K562 (cell line): ENCODE measurements around the gene MOGAT2. TPM values are rescaled to one million over a fixed set of nuclear protein-coding genes. Genes with fewer than 3 reads are reported as not detected.

Source experiments
- ATAC-seq: fragments of 200-7000 bp; cut with Tn5 transposase; 3 replicates; pipeline ENCODE4 v1.9.1; 2020; ENCODE audit warnings: moderate library complexity
- BruUV-seq: library from RNA; stranded (reverse); fragments of 400-500 nt; replicated peaks from 2 replicates; lab custom pipeline; 2021; lab: Mats Ljungman, UMichigan
- CTCF ChIA-PET: fragments of 300-600 bp; formaldehyde crosslinking; extraction: SDS; loops from one replicate; lab custom pipeline; 2021; ENCODE audit warnings: low intra/inter-chr PET ratio; lab: Yijun Ruan, JAX
- POLR2A ChIA-PET: fragments of 300-600, 350-650 bp; sonication (Branson Sonifier 250); formaldehyde crosslinking; extraction: SDS; loops from one replicate; lab custom pipeline; 2021; ENCODE audit warnings: antibody characterized with exemption, inconsistent platforms; lab: Yijun Ruan, JAX
- DNase-seq, 4 experiments: peaks; one replicate each; pipeline versions ENCODE4 v3.0.0 to v3.0.0-alpha.2; 2011 to 2018; ENCODE audit warnings: low spot score in 3 of 4, mixed read lengths in 3 of 4; ENCODE audit errors: extremely low read depth in 1 of 4
- FAIRE-seq: peaks from 2 replicates; lab custom pipeline; 2011; peaks lifted over from hg19 to GRCh38; lab: Jason Lieb, UNC
- H2AFZ ChIP-seq: 2 replicates; pipeline ENCODE4 v1.6.0; 2011; ENCODE audit warnings: low read depth, low read length, control low read depth, inconsistent platforms
- H3K27ac ChIP-seq: fragments of 200-600 bp; 3 replicates; pipeline ENCODE4 v1.8.0; 2011; ENCODE audit warnings: low read depth, mild to moderate bottlenecking, control low read depth, inconsistent platforms, low read length, moderate library complexity, mixed read lengths; ENCODE audit errors: extremely low read depth
- H3K27me3 ChIP-seq, 2 experiments: fragments of 300-600 bp in 1 of 2; 2 replicates in 1 of 2; 3 replicates in 1 of 2; pipeline versions ENCODE4 v1.6.0 to v1.8.0; 2011; ENCODE audit warnings: inconsistent platforms in 2 of 2, low read length in 2 of 2, mild to moderate bottlenecking in 1 of 2, mixed read lengths in 1 of 2, moderate library complexity in 1 of 2; ENCODE audit not compliant: control insufficient read depth in 2 of 2, insufficient read depth in 2 of 2
- H3K36me3 ChIP-seq: fragments of 300-600 bp; 3 replicates; pipeline ENCODE4 v1.8.0; 2011; ENCODE audit warnings: mild to moderate bottlenecking, low read length, inconsistent platforms; ENCODE audit not compliant: control insufficient read depth, insufficient read depth
- H3K4me1 ChIP-seq, 2 experiments: fragments of 200-600 bp in 1 of 2; replicated peaks in 1 of 2; 2 replicates in 1 of 2; 3 replicates in 1 of 2; pipeline versions ENCODE4 v1.5.1 to v1.8.0; 2011; ENCODE audit warnings: inconsistent platforms in 2 of 2, low read length in 2 of 2, mild to moderate bottlenecking in 1 of 2, mixed read lengths in 1 of 2, moderate library complexity in 1 of 2; ENCODE audit not compliant: control insufficient read depth in 2 of 2, insufficient read depth in 2 of 2
- H3K4me2 ChIP-seq: 2 replicates; pipeline ENCODE4 v1.6.1; 2011; ENCODE audit warnings: low read length, control low read depth, inconsistent platforms, mixed read lengths; ENCODE audit not compliant: insufficient read depth
- H3K4me3 ChIP-seq: fragments of 200-600 bp; sonication (generic), shearing (Covaris generic); 2 replicates; pipeline ENCODE4 v1.5.1; 2016; ENCODE audit warnings: control low read depth, inconsistent platforms
- H3K79me2 ChIP-seq: fragments of 200-600 bp; 3 replicates; pipeline ENCODE4 v1.8.0; 2011; ENCODE audit warnings: low read length, inconsistent platforms; ENCODE audit not compliant: control insufficient read depth, insufficient read depth
- H3K9ac ChIP-seq, 2 experiments: 2 replicates each; pipeline versions ENCODE4 v1.6.0 to v1.6.1; 2011; ENCODE audit warnings: low read depth in 2 of 2, low read length in 2 of 2, control low read depth in 1 of 2, inconsistent platforms in 1 of 2, mild to moderate bottlenecking in 1 of 2, mixed read lengths in 1 of 2; ENCODE audit not compliant: insufficient read depth in 1 of 2
- H3K9me1 ChIP-seq: one replicate; pipeline ENCODE4 v1.6.0; 2011; ENCODE audit warnings: inconsistent platforms, mild to moderate bottlenecking, low read length, moderate library complexity; ENCODE audit not compliant: control insufficient read depth, insufficient read depth
- H3K9me3 ChIP-seq: replicated peaks from 2 replicates; pipeline ENCODE4 v1.5.1; 2011; ENCODE audit warnings: low read depth, low read length, inconsistent platforms; ENCODE audit not compliant: control insufficient read depth, insufficient read depth
- H4K20me1 ChIP-seq: replicated peaks from 2 replicates; pipeline ENCODE4 v1.6.1; 2011; ENCODE audit warnings: low read length, inconsistent platforms, mixed read lengths; ENCODE audit not compliant: control insufficient read depth, insufficient read depth
- BCOR ChIP-seq: fragments of 450-650 bp; IDR thresholded peaks from 2 replicates; pipeline ENCODE4 v1.6.1; 2016
- CHCHD3 ChIP-seq: fragments of 250-450 bp; sonication (Bioruptor Pico); IDR thresholded peaks from 2 replicates; pipeline ENCODE4 v2.1.2; 2022; ENCODE audit warnings: mild to moderate bottlenecking
- KLF1 ChIP-seq: fragments of 450-650 bp; IDR thresholded peaks from 2 replicates; pipeline ENCODE4 v1.6.1; 2016; ENCODE audit warnings: missing genetic modification characterization, missing compliant biosample characterization
- TBL1XR1 ChIP-seq, 2 experiments: IDR thresholded peaks; 2 replicates each; pipeline ENCODE4 v1.6.1; 2012; ENCODE audit warnings: improper control_type of control experiment in 2 of 2, low read length in 2 of 2, mild to moderate bottlenecking in 1 of 2
- TCF7L2 ChIP-seq: fragments of 150-350 bp; IDR thresholded peaks from 2 replicates; pipeline ENCODE4 v1.6.1; 2016; ENCODE audit warnings: low read depth, mild to moderate bottlenecking, low read length, moderate library complexity
- ZNF354B ChIP-seq: fragments of 250-450 bp; sonication (Bioruptor Pico); IDR thresholded peaks from 2 replicates; pipeline ENCODE4 v1.4.0; 2020
- ZNF696 ChIP-seq: fragments of 250-450 bp; sonication (Bioruptor Pico); conservative IDR thresholded peaks from 2 replicates; pipeline ENCODE4 v1.4.0; 2020; ENCODE audit warnings: mild to moderate bottlenecking, moderate library complexity
- whole genome bisulfite sequencing: fragments of 100-300 bp; shearing (Covaris generic); methylation state at CpG from one replicate; pipeline ENCODE4 v1.1.6; 2016; ENCODE audit warnings: low coverage, mixed read lengths; ENCODE audit not compliant: insufficient coverage; ENCODE audit errors: missing lambda C conversion rate; 5-methylcytosine and 5-hydroxymethylcytosine counted together
- in situ Hi-C: fragments of 300-500 bp; cut with MboI; formaldehyde crosslinking; loops from 4 replicates; pipeline ENCODE4 v1.15.0; 2018; ENCODE audit warnings: inconsistent platforms, mixed read lengths
- intact Hi-C: fragments of 100-400 bp; cut with micrococcal nuclease; formaldehyde crosslinking; loops from 2 replicates; pipeline ENCODE4 v1.14.2; 2022
- polyA plus RNA-seq, 8 experiments: library from polyadenylated mRNA; depleted of rRNA in 4 of 8; stranded (reverse) in 5 of 8; unstranded in 3 of 8; fragments of >200 nt; fragmentation: Nextera tagmentation in 2 of 8; fragmentation: Illumina TruSeq in 1 of 8; extraction: Ambion mirVana in 2 of 8; extraction: Trizol in 1 of 8; gene quantifications; 2 replicates each; pipeline versions ENCODE4 v1.2.1 to v1.2.3, GENCODE V29; 2011 to 2014; ENCODE audit warnings: inconsistent platforms in 1 of 8, missing spikeins in 1 of 8
- total RNA-seq, 7 experiments: library from RNA; depleted of rRNA in 6 of 7; stranded (reverse); fragments of >200 nt in 6 of 7; fragmentation: Illumina TruSeq in 2 of 7; extraction: Trizol in 2 of 7; gene quantifications; 2 replicates each; pipeline versions ENCODE4 v1.2.1 to v1.2.3, GENCODE V29; 2011 to 2021; ENCODE audit warnings: low replicate concordance in 1 of 7
- TF ChIP-seq, protein P1 (sequence below): fragments of 250-450 bp; sonication (Bioruptor Pico); IDR thresholded peaks from 2 replicates; pipeline ENCODE4 v1.4.0; 2020; ENCODE audit warnings: mild to moderate bottlenecking, moderate library complexity
- TF ChIP-seq, protein P2 (sequence below): fragments of 450-650 bp; formaldehyde crosslinking; IDR thresholded peaks from 2 replicates; pipeline ENCODE4 v1.4.0; 2020; ENCODE audit warnings: mild to moderate bottlenecking
- TF ChIP-seq, protein P3 (sequence below): sonication (generic); formaldehyde crosslinking; IDR thresholded peaks from 2 replicates; pipeline ENCODE4 v1.8.0; 2022; ENCODE audit warnings: missing genetic modification reagents, mild to moderate bottlenecking, moderate library complexity, borderline replicate concordance
- TF ChIP-seq, protein P4 (sequence below): fragments of 250-450 bp; sonication (Bioruptor Pico); IDR thresholded peaks from 2 replicates; pipeline ENCODE4 v1.9.0; 2021; ENCODE audit warnings: mild to moderate bottlenecking

MOGAT2 gene
- total and polyA plus RNA-seq, 9 of the 15 experiments (the other 6 are each of a cell fraction or from before 2014, with no cell fraction given): 0.09 TPM; not detected in 7

DNA sequence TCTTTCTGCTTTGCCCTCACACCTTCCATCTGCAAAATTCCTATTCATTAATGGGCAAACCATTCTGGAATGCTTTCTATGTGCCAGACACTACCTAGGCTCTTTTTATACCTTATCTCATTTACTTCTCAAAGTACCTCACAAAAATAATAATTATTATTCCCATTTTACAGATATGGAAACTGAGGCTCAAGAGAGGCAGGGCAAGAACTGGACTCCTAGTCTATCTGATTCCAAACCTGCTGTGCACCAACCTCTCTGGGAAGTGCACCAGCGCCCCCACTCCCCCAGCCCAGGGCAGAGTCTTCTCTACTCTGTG, 50.1 kb downstream of the MOGAT2 start (continued):
- TF ChIP-seq, protein P1, sequence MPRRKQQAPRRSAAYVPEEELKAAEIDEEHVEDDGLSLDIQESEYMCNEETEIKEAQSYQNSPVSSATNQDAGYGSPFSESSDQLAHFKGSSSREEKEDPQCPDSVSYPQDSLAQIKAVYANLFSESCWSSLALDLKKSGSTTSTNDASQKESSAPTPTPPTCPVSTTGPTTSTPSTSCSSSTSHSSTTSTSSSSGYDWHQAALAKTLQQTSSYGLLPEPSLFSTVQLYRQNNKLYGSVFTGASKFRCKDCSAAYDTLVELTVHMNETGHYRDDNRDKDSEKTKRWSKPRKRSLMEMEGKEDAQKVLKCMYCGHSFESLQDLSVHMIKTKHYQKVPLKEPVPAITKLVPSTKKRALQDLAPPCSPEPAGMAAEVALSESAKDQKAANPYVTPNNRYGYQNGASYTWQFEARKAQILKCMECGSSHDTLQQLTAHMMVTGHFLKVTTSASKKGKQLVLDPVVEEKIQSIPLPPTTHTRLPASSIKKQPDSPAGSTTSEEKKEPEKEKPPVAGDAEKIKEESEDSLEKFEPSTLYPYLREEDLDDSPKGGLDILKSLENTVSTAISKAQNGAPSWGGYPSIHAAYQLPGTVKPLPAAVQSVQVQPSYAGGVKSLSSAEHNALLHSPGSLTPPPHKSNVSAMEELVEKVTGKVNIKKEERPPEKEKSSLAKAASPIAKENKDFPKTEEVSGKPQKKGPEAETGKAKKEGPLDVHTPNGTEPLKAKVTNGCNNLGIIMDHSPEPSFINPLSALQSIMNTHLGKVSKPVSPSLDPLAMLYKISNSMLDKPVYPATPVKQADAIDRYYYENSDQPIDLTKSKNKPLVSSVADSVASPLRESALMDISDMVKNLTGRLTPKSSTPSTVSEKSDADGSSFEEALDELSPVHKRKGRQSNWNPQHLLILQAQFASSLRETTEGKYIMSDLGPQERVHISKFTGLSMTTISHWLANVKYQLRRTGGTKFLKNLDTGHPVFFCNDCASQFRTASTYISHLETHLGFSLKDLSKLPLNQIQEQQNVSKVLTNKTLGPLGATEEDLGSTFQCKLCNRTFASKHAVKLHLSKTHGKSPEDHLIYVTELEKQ (CRISPR knock-in tag): no peak
- TF ChIP-seq ZNF354B: no peak
- TF ChIP-seq, protein P2, sequence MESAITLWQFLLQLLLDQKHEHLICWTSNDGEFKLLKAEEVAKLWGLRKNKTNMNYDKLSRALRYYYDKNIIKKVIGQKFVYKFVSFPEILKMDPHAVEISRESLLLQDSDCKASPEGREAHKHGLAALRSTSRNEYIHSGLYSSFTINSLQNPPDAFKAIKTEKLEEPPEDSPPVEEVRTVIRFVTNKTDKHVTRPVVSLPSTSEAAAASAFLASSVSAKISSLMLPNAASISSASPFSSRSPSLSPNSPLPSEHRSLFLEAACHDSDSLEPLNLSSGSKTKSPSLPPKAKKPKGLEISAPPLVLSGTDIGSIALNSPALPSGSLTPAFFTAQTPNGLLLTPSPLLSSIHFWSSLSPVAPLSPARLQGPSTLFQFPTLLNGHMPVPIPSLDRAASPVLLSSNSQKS: no peak

DNA sequence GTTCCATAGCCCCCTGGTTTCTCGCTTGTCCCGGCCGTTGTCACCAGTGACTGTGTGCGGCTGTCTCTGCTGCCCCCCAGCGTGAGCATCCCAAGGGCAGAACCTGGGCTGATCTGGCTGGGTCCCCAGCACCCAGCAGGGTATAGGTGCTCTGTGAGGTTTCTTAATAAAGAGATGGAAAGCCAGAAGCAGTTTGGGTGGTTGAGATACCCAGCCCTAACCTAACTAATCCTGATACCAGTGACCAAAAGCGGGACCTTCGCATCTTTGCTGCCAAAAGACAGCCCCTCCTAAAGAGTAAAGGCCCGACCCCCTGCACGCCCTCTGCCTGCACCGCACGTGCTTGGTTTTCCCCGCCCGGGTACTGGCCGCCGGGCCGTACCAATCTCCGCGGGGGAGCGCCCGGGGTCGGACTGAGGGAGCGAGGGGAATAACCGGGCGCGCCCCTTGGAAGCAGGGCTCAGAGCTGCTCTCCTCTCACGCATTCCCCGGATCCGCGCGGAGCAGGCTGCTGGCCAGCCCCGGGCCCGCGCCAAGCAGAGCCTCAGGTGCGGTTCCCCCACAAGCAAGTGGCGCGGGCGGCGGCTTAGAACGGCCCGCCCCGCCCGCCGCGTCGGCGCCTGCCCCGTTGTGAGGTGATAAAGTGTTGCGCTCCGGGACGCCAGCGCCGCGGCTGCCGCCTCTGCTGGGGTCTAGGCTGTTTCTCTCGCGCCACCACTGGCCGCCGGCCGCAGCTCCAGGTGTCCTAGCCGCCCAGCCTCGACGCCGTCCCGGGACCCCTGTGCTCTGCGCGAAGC, 50.7 kb downstream of the MOGAT2 start, which contains the start of gene DGAT2:
Gene DGAT2 (plus strand): TSS at position 667 of the 797 bp plus-strand sequence. CDS start 214 bp downstream, outside the sequence.
- H3K4me2 ChIP-seq: peak within 1 kb of the TSS; percentile 74
- peak within 1 kb of the TSS; percentile 45 for H3K4me3 ChIP-seq
- ATAC-seq (peak; percentile 96), FAIRE-seq (peak; percentile 80), DNase-seq (peak; percentile 90 to 94 (median 93))
- H3K9me1 ChIP-seq: no peaks in the 10 kb centered on the region
- H3K36me3 ChIP-seq: no peaks in the 10 kb centered on the region
- ChIA-PET CTCF (interaction anchor here (0.6 to 2.4 kb wide), 3 partner anchors 45 to 62 kb away, joined by 6 to 10 read pairs (median 7); no protein-coding TSS in a partner anchor), POLR2A (interaction anchor here (1.6 kb wide), 1 partner anchor 17 kb away, joined by 3 read pairs; no protein-coding TSS in a partner anchor)
- no peaks in the 10 kb centered on the region for H3K9me3 ChIP-seq
- peaks cover 22 to 33% of the 10 kb centered on the region in 2 experiments for H3K4me1 ChIP-seq
- H3K27me3 ChIP-seq: peaks cover 7 to 10% of the 10 kb centered on the region in 2 experiments; a peak in 4 of 5 replicates
- peak within 1 kb of the TSS; percentile 87 to 95; a peak in 3 of 4 replicates for H3K9ac ChIP-seq
- H4K20me1 ChIP-seq: no peaks in the 10 kb centered on the region
- H3K27ac ChIP-seq: peak within 1 kb of the TSS; percentile 93
- H3K79me2 ChIP-seq: no peaks in the 10 kb centered on the region
- WGBS: 3% methylated on average over 40 of the region's 66 CpGs
- intact Hi-C loops (loop anchor here (1.0 kb wide), 2 partner anchors 45 to 221 kb away; no protein-coding TSS in a partner anchor), in situ Hi-C loops (no loop called here)
- BruUV-seq: no TSS peak
- peak within 1 kb of the TSS; percentile 98 for H2AFZ ChIP-seq
- TF ChIP-seq ZNF696 (CRISPR knock-in tag): no peak
- TF ChIP-seq KLF1 (tag): peak; percentile 63; the same call in 1 of the 2 replicates
- no peak for TF ChIP-seq CHCHD3
- TF ChIP-seq TCF7L2: peak; percentile 90
- peak; percentile 60 for TF ChIP-seq BCOR
- TF ChIP-seq, protein P3, sequence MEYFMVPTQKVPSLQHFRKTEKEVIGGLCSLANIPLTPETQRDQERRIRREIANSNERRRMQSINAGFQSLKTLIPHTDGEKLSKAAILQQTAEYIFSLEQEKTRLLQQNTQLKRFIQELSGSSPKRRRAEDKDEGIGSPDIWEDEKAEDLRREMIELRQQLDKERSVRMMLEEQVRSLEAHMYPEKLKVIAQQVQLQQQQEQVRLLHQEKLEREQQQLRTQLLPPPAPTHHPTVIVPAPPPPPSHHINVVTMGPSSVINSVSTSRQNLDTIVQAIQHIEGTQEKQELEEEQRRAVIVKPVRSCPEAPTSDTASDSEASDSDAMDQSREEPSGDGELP (CRISPR knock-in tag): peak; percentile 78
- TF ChIP-seq, protein P4, sequence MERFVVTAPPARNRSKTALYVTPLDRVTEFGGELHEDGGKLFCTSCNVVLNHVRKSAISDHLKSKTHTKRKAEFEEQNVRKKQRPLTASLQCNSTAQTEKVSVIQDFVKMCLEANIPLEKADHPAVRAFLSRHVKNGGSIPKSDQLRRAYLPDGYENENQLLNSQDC (CRISPR knock-in tag): no peak
- TF ChIP-seq TBL1XR1 (IDR thresholded peaks at IDR 0.05; ENCODE audit: low read length in 2 of 2): 0 out of 4 replicates have a peak, but pooled peaks have one; percentile 15 to 36
